Measurements from ENCODE around the gene CIC. TPM values are rescaled to one million over a fixed set of nuclear protein-coding genes. Genes with fewer than 3 reads are reported as not detected.
A peak's percentile ranks its signal among the peaks of the same experiment; 100 is the strongest.

The CIC gene
- total RNA-seq, 1 experiment from 2014 or later, result 54.0 TPM

GRCh38 chr19:42241279-42241678 lies 27.8 kb upstream of the CIC start:
- Histone ChIP-seq H2BK20ac (ENCODE audit: low read depth, low read length, poor library complexity, severe bottlenecking) (no peak overlapping the region), H3K4me1 (ENCODE audit: insufficient read depth, low read length) (no peaks in the 10 kb centered on the region), H2AK5ac (ENCODE audit: insufficient read length, low read length) (no peak overlapping the region), H3K14ac (ENCODE audit: insufficient read depth, low read length) (no peak overlapping the region), H3K4ac (ENCODE audit: low read depth, low read length) (no peak overlapping the region), H4K8ac (replicated peaks; ENCODE audit: insufficient read length, low read depth, low read length) (no peak overlapping the region), H3K23ac (ENCODE audit: insufficient read length, low read depth, low read length) (no peak overlapping the region), H3K79me2 (ENCODE audit: insufficient read depth, low read length) (no peaks in the 10 kb centered on the region; the same call in 1 of the 2 replicates), H2BK15ac (ENCODE audit: low read depth, low read length) (no peak overlapping the region), H3K27ac (ENCODE audit: insufficient read length, low read depth, low read length) (no peak overlapping the region), H3K4me2 (ENCODE audit: insufficient read depth, insufficient read length, low read length) (peak overlapping the region; percentile 82), H4K5ac (ENCODE audit: insufficient read length, low read depth, low read length) (no peak overlapping the region), H3K9me3 (ENCODE audit: control insufficient read depth, low read depth, low read length) (no peaks in the 10 kb centered on the region), H2BK12ac (ENCODE audit: insufficient read length, low read depth, low read length) (no peak overlapping the region), H2BK5ac (ENCODE audit: insufficient read length, low read length) (no peak overlapping the region), H3T11ph (ENCODE audit: low read length) (no peak overlapping the region), H2AFZ (ENCODE audit: low read length) (no peak overlapping the region), H4K20me1 (ENCODE audit: control insufficient read depth, insufficient read depth, insufficient read length) (no peaks in the 10 kb centered on the region), H3K27me3 (ENCODE audit: insufficient read depth, low read length) (no peaks in the 10 kb centered on the region), H4K91ac (ENCODE audit: insufficient read length, low read depth, low read length) (no peak overlapping the region), H3K56ac (ENCODE audit: insufficient read length, low read depth, low read length) (no peak overlapping the region), H3K79me1 (ENCODE audit: insufficient read depth, low read depth, low read length, poor library complexity, severe bottlenecking) (no peaks in the 10 kb centered on the region), H3K9ac (ENCODE audit: extremely low read depth, insufficient read length, low read length) (peak overlapping the region; percentile 82), H3K23me2 (ENCODE audit: insufficient read length, low read depth, low read length, poor library complexity, severe bottlenecking) (peaks cover 4% of the 10 kb centered on the region), H3K18ac (ENCODE audit: insufficient read length, low read depth, low read length) (no peak overlapping the region), H2BK120ac (ENCODE audit: low read depth, low read length, poor library complexity, severe bottlenecking) (no peak overlapping the region)
- H3K4me1 Mint-ChIP-seq, result peaks cover 20 to 28% of the 10 kb centered on the region in 2 experiments
- TF ChIP-seq, protein P1, sequence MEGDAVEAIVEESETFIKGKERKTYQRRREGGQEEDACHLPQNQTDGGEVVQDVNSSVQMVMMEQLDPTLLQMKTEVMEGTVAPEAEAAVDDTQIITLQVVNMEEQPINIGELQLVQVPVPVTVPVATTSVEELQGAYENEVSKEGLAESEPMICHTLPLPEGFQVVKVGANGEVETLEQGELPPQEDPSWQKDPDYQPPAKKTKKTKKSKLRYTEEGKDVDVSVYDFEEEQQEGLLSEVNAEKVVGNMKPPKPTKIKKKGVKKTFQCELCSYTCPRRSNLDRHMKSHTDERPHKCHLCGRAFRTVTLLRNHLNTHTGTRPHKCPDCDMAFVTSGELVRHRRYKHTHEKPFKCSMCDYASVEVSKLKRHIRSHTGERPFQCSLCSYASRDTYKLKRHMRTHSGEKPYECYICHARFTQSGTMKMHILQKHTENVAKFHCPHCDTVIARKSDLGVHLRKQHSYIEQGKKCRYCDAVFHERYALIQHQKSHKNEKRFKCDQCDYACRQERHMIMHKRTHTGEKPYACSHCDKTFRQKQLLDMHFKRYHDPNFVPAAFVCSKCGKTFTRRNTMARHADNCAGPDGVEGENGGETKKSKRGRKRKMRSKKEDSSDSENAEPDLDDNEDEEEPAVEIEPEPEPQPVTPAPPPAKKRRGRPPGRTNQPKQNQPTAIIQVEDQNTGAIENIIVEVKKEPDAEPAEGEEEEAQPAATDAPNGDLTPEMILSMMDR (conservative IDR thresholded peaks at IDR 0.05), result no peak
- no CpG with 5 or more reads among the region's 3 CpGs for WGBS (ENCODE audit: extremely low coverage, insufficient read length, low lambda C conversion rate)
- DNase-seq, result no peak
- no peaks in the 10 kb centered on the region; the same call in 1 of the 2 replicates for H3K27me3 Mint-ChIP-seq (ENCODE audit: low read depth)
- no peaks in the 10 kb centered on the region for H3K9me3 Mint-ChIP-seq
- no peak overlapping the region for H3K27ac Mint-ChIP-seq
- H3K36me3 Mint-ChIP-seq (ENCODE audit: insufficient read depth in 1 of 3, low read depth in 3 of 3), result peaks cover 12 to 26% (median 24%) of the 10 kb centered on the region in 3 experiments
- peak overlapping the region; percentile 88 to 95 for H3K4me3 Mint-ChIP-seq
